HG03460 (cell line): ENCODE data around the gene IRF9.

Experiments
- ATAC-seq: cut with Tn5 transposase; IDR thresholded peaks from one replicate; pipeline ENCODE4 v1.9.1; 2021; ENCODE audit not compliant: unreplicated experiment

IRF9 gene

DNA sequence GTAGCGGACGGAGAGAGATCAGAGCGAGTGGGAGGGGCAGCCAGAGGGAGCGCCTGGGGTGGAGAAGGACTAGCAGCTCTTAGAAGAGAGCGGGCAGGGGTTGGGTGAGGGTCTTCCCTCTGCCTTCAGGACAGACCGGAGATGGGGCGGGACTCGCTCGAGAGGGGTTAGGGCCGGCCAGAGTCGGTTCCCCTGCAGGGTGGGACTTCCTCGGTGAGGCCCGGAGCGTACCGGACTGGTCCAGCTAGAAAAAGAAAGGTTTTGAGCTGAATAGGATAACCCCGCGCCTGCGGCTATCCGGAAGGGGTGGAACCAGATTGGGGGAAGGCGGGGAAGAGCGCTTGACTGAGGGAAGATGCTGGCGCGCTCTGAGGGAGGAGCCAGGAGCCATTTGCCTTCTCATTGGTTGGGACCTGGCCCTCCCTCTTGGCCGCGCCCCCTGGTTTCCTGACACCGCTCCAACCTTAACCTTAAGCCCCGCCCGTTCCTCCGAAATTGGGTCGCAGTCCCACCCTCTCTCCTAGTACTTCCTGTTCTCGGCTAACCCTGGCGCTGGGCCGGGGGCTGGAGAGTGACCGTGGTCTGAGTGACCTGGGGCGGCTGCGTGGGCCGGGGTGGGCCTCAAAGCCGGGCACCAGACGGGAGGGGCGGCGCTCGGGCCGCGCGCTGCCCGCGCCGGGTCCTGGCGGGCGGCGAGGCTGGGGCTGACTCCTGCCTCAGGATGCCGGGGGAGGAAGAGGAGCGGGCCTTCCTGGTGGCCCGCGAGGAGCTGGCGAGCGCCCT lies 13.9 kb upstream of the IRF9 start, which contains the start of gene RNF31:
RNF31 (plus strand) TSS at position 521 of the 783 bp plus-strand sequence; CDS start at position 722, 201 bp downstream.
- peak; percentile 80 for ATAC-seq

DNA sequence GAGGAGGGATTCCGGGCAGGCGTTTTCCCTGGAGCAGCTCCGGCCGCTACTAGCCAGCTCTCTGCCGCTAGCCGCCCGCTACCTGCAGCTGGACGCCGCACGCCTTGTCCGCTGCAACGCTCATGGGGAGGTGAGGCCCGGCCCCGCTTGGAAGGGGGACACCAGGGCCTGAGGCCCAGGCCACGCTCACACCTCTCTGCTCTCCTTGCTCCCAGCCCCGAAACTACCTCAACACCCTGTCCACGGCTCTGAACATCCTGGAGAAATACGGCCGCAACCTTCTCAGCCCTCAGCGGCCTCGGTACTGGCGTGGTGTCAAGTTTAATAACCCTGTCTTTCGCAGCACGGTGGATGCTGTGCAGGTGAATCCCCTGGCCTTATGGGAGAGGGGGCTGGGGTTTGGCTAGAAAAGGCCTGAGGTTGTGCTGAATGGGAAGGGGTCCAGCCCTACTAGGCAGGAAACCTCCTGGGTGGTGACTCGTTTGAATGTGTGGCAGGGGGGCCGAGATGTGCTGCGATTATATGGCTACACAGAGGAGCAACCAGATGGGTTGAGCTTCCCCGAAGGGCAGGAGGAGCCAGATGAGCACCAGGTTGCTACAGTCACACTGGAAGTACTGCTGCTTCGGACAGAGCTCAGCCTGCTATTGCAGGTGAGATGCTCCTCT lies 13.2 kb upstream of the IRF9 start:
- ATAC-seq, result no peak

DNA sequence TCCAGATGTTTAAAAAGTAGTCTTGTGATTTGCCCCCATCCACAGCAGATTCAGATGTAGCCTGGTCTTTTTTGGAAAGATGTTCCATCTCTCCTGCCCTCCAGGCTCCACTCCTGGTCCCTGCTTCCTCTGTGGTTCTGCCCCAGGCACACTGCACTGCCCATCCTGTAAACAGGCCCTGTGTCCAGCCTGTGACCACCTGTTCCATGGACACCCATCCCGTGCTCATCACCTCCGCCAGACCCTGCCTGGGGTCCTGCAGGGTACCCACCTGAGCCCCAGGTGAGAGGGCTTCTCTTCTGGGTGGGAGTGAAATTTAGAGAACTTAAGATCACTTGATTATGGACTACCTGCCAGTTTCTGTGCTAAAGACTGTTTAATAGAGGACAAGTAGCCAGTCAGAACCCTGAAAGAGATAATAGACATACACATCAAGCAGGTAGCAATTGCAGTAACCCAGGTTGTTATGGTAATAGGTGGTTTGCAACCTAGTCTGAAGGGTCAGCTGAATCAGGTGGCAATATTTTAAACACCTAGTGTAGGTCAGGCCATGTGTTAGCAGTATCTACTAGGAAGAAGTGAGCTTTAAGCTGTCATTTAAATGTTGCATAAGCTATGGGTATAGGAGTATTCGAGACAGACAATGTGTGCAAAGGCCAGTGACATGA lies 11.6 kb upstream of the IRF9 start:
- ATAC-seq, result no peak

DNA sequence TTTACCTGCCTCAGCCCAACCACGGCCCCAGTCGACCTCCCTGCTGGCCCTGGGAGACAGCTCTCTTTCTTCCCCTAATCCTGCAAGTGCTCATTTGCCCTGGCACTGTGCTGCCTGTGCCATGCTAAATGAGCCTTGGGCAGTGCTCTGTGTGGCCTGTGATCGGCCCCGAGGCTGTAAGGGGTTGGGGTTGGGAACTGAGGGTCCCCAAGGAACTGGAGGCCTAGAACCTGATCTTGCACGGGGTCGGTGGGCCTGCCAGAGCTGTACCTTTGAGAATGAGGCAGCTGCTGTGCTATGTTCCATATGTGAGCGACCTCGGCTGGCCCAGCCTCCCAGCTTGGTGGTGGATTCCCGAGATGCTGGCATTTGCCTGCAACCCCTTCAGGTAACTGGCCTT lies 11.0 kb upstream of the IRF9 start:
- ATAC-seq, result no peak

DNA sequence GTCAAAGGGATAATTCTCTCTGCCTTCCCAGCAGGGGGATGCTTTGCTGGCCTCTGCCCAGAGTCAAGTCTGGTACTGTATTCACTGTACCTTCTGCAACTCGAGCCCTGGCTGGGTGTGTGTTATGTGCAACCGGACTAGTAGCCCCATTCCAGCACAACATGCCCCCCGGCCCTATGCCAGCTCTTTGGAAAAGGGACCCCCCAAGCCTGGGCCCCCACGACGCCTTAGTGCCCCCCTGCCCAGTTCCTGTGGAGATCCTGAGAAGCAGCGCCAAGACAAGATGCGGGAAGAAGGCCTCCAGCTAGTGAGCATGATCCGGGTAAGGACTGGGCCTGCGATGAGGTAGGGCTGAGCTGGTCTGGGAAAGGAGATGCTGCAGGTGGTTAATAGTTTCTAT lies 10.5 kb upstream of the IRF9 start:
- no peak for ATAC-seq

DNA sequence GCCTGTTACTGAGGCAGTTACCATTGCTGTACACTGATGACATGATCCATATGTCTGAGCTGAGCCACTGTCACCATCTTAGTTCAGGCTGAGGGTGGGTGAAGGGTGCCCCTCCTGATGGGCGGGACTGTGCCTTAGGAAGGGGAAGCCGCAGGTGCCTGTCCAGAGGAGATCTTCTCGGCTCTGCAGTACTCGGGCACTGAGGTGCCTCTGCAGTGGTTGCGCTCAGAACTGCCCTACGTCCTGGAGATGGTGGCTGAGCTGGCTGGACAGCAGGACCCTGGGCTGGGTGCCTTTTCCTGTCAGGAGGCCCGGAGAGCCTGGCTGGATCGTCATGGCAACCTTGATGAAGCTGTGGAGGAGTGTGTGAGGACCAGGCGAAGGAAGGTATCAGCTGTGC lies 10.1 kb upstream of the IRF9 start:
- no peak for ATAC-seq

DNA sequence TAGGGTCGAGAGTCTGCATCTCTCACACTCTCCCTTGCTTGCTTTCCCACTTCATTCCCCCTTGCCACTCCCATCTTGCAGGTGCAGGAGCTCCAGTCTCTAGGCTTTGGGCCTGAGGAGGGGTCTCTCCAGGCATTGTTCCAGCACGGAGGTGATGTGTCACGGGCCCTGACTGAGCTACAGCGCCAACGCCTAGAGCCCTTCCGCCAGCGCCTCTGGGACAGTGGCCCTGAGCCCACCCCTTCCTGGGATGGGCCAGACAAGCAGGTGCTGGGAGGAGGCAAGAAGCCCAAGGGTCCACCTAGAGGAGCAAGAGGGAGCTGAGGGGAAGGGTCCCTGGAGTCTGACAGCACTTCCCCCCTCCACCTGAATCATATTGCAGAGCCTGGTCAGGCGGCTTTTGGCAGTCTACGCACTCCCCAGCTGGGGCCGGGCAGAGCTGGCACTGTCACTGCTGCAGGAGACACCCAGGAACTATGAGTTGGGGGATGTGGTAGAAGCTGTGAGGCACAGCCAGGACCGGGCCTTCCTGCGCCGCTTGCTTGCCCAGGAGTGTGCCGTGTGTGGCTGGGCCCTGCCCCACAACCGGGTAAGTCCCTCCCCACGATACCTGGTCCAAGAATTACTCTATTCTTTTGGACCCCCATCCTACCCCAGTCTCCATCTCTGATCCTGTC lies 9.5 kb upstream of the IRF9 start:
- no peak for ATAC-seq

DNA sequence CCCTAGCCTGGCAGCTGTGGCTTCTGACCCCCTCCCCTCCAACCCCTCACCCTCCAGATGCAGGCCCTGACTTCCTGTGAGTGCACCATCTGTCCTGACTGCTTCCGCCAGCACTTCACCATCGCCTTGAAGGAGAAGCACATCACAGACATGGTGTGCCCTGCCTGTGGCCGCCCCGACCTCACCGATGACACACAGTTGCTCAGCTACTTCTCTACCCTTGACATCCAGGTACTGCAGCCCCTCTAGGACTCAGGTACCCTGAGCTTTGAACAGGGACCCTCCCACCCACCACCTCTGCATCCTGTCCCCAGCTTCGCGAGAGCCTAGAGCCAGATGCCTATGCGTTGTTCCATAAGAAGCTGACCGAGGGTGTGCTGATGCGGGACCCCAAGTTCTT lies 6.0 kb upstream of the IRF9 start:
- ATAC-seq, result no peak

DNA sequence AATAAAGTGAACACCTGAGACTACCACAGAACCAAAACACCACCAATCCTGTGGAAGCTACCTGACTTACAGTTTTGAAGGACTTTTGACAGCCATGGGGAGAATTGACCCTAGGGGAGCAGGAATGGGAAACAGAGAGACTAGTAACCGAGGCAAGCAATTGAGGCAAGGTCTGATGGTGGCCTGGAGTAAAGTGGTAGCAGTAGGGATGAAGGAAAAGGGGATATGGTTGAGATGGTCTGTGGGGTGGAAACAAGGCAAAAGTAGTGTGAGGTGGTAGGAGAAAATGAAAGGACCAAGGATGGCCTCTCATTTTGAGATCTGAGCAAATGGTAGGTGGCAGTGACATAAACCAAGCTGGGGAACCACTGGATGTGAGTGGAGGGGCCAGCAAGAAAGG lies 4.2 kb upstream of the IRF9 start:
- ATAC-seq, result no peak

DNA sequence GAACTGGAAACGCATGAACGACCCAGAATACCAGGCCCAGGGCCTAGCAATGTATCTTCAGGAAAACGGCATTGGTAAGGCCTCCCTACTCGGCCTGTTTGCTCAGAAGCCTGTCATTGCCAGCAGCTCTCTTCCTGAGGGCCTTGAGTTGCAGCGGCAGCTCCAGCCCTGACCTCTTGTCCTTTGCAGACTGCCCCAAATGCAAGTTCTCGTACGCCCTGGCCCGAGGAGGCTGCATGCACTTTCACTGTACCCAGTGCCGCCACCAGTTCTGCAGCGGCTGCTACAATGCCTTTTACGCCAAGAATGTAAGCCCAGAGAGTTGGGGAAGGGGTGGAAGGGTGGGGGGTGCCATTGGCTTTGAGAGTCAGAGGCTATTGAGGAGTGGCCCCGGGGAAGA lies 3.7 kb upstream of the IRF9 start:
- no peak for ATAC-seq

DNA sequence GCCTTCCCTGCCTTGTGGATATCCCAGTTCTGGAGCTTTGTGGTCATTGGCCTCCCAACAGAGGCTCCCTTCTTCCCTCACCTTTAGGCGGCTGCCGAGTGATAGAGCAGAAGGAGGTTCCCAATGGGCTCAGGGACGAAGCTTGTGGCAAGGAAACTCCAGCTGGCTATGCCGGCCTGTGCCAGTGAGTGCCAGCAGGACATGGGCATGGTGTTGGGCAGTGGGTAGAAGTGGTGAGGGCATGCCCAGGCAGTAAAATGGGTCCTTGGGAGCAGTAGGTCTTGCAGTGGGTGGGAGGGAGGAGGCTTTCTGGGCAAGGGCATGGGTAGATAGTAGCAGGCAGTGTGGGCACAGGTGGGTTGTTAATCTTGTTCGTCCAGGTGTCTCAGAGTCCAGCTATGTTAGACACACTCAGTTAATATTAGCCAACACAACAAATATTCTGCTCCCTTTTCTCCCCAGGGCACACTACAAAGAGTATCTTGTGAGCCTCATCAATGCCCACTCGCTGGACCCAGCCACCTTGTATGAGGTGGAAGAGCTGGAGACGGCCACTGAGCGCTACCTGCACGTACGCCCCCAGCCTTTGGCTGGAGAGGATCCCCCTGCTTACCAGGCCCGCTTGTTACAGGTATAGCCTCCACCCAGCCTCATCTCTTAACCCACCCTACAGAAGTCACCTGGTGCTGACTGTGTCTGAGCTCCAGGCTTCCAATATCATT lies 1.1 kb upstream of the IRF9 start:
- no peak for ATAC-seq

DNA sequence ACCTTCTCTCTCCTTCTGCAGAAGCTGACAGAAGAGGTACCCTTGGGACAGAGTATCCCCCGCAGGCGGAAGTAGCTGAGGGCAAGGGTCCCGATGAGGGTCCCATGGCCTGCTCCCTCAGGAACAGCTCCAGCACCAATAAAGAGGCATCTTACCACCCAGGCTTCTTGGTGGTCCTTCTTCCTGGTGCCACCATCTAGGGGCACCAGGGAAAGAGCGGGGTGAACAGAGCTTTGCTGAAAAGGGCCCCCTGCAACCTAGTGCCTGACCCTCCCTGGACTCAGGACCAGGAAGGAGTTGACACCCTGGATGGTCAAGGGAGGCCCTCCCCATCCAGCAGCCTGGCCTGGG lies 591 bp upstream of the IRF9 start:
- no peak for ATAC-seq

DNA sequence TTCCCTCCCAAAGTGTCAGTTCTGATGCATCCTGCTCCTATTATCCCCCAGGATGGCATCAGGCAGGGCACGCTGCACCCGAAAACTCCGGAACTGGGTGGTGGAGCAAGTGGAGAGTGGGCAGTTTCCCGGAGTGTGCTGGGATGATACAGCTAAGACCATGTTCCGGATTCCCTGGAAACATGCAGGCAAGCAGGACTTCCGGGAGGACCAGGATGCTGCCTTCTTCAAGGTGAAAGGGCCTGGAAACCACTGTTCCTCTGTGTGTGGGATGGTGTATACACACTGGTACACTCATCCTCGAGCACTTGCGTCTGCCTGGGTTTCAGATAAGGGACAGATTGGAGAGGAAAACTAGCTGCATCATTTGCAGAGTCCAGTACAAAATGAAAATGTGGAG lies 1.0 kb downstream of the IRF9 start:
- ATAC-seq, result no peak

DNA sequence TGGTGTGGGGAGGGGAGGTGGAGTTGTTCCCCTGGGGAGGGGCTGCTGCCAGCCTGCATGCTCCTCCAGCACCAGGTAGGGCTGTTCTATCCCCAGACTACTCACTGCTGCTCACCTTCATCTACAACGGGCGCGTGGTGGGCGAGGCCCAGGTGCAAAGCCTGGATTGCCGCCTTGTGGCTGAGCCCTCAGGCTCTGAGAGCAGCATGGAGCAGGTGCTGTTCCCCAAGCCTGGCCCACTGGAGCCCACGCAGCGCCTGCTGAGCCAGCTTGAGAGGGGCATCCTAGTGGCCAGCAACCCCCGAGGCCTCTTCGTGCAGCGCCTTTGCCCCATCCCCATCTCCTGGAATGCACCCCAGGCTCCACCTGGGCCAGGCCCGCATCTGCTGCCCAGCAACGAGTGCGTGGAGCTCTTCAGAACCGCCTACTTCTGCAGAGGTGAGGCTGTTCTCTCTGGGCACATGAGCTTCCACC lies 3.5 kb downstream of the IRF9 start:
- ATAC-seq, result no peak

DNA sequence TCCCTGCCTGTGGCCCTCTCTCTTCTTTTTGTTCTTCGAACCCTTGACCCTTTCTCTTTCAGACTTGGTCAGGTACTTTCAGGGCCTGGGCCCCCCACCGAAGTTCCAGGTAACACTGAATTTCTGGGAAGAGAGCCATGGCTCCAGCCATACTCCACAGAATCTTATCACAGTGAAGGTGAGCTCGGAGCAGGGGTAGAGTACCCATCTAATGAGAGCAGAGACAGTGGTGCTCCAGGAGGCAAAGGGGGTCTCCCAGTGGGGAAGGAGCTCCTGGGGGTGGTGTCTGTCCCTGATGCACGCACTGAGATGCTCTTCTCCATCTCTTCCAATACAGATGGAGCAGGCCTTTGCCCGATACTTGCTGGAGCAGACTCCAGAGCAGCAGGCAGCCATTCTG lies 4.7 kb downstream of the IRF9 start:
- no peak for ATAC-seq

DNA sequence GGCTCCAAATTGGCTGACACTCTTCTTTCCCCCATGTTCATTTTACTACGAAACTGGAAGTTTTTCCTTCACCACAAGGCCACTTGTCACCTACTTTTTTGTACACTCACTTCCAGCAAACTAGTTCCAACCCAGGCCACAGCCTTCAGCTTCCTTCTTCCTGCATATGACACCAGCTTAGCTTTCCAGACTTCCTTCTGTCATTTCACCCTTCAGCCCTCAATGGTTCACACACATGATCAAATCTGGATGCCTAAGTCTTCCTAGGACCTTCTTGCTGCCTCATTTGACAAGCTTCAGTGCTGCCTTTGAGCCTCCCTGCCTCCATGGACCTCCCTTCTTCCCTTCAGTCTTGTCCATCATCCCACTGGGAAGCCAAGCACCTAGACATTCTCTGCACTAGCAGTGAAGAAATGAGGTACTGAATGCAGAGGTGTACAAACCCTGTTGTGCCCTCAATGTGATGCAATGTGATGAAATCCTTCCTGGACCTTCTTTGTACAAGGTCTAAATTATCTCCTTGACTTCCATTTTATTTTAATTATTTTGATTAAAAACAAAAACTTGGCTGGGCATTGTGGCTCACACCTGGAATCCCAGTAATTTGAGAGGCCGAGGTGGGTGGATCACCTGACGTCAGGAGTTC lies 6.5 kb downstream of the IRF9 start:
- no peak for ATAC-seq

DNA sequence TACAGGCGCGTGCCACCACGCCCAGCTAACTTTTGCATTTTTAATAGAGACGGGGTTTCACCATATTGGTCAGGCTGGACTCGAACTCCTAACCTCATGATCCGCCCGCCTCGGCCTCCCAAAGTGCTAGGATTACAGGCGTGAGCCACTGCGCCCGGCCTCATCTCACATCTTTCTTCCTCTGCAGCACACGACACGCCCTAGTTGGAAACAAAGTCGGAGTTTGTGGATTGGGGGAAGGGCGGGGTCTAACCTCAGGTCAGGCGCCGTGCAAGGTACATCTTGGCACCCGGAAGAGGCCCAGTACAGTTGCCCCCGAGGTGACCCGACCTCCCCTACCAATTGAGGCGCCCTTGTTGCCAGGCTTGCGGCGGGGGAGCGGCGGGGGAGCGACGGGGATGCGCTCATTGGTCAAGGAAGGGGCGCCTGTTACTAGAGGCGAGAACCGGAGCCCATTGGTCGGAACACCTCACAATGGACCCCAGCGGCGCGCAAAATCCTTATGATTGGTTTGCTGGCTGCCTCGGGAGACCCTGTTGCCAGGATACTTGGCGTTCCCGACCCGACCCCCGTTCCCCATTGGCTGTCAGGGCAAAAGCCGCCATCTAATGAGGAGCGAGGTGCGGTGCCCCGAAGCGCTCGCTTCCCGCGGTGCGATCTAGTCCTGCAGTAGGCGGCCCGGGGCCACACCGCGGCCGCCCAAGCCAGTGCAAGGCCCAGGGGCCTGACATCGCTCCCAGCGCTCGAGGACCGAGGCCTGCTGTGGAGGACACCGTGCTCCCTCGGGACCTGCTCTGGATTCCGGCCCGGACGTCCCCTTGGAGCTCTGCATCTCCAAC lies 10.6 kb downstream of the IRF9 start, which contains the start of gene REC8:
REC8 (plus strand) TSS at position 659 of the 839 bp plus-strand sequence. CDS start 473 bp downstream, outside the sequence.
- peak; percentile 88 for ATAC-seq

DNA sequence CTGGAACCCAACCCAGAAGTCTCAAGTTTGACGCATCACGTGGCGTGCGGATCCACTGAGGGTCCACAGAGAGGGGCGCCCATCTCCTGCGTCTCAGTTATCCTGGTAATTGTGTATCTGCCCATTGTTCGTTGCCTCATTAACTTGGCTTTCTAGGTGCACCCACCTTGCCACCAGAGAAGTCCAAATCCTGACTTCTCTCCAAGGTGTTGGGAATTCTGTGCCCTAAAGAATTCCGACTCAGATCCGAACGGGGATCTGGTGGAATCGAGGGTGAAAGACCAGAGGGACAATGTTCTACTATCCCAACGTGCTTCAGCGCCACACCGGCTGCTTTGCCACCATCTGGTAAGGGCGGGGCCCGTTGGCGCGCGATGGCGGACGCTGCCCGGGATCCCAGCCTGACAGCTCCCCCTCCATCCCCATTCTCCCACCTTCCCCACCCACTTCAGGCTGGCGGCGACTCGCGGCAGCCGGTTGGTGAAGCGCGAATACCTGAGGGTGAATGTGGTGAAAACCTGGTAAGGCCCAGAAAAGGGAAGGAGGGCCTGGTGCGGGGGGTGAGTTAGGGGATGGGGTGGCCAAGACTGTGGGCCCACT lies 11.3 kb downstream of the IRF9 start:
- ATAC-seq, result no peak

DNA sequence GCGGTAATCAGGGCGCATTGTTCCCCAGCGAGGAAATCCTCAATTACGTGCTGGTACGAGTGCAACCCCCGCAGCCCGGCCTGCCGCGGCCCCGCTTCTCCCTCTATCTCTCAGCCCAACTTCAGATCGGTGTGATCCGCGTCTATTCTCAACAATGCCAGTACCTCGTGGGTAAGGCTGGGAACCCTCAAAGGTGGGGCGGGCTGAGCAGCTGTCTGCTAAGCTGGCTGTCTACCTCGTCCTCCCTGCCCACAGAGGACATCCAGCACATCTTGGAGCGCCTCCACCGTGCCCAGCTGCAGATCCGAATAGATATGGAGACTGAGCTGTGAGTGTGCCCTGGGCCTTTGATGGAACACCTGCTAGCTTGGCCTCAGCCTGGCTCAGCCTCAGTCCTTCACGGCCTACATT lies 11.8 kb downstream of the IRF9 start:
- no peak for ATAC-seq
